Measurements from ENCODE around the gene OR10H5. TPM values are rescaled to one million over a fixed set of nuclear protein-coding genes. Genes with fewer than 3 reads are reported as not detected.
A peak's percentile ranks its signal among the peaks of the same experiment; 100 is the strongest.
"Not testable (repeated sequence)": the region's sequence is repeated elsewhere in the genome, so short reads cannot be mapped to it uniquely, and the experiment has no call there.

The OR10H5 gene
- total RNA-seq, 1 experiment from 2014 or later = not detected

DNA sequence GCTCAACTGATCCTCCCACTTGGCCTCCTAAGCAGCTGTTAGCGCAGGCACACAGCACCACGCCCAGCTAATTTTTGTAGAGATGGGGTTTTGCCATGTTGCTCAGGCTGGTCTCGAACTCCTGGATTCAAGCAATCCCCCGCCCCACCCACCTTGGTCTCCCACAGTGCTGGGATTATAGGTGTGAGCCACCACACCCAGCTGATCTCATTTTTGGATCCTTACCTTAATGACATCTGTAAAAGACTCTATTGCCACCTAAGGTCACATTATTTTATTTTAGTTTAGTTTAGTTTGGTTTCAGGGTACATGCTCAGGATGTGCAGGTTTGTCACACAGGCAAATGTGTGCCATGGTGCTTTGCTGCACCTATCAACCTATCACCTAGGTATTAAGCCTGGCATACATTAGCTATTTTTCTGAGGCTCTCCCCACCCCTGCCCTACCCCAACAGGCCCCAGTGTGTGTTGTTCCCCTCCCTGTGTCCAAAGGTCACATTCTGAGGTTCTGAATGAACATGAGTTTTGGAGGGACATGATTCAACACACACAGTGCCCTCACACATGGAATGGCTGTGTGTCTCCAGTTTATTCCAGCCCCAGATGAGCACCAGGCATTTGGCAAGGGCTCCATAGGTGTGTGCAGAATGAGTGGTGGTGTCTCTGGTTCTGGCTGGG lies 1.3 kb downstream of the OR10H5 start:
- in situ Hi-C loops (cut with HindIII; ENCODE audit: low pct_unique_long_range_greater_than_20kb, low sequenced_read_pairs) = no loop called here
- no peak for DNase-seq (ENCODE audit: low read depth, low spot score)

DNA sequence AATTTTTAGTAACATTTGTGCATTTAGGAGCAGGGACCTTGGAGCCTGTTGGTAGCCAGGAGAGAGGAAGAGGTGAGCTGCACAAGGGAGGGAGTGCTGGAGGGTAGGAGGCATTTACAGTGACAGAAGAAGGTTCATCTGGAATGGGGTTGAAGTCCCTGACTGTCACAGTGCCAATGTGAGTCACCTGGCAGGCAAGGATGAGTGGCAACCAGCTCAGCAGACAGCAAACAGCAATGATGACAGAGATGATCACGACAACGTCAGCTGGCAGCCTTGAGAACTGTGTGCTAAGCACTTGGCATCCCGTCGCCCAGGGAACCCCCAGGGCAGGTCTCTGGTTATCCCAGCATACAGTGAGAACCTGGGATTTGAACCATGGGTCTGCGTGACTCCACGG lies 2.6 kb downstream of the OR10H5 start:
- DNase-seq (ENCODE audit: low read depth, low spot score) = no peak
- in situ Hi-C loops (cut with HindIII; ENCODE audit: low pct_unique_long_range_greater_than_20kb, low sequenced_read_pairs) = no loop called here

DNA sequence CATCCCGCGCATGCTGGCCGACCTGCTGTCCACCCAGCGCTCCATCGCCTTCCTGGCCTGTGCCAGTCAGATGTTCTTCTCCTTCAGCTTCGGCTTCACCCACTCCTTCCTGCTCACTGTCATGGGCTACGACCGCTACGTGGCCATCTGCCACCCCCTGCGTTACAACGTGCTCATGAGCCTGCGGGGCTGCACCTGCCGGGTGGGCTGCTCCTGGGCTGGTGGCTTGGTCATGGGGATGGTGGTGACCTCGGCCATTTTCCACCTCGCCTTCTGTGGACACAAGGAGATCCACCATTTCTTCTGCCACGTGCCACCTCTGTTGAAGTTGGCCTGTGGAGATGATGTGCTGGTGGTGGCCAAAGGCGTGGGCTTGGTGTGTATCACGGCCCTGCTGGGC lies 6.8 kb downstream of the OR10H5 start:
- in situ Hi-C loops (cut with HindIII; ENCODE audit: low pct_unique_long_range_greater_than_20kb, low sequenced_read_pairs); DNase-seq (ENCODE audit: low read depth, low spot score): not testable (repeated sequence)

- in situ Hi-C loops (cut with HindIII; ENCODE audit: low pct_unique_long_range_greater_than_20kb, low sequenced_read_pairs) = no loop called here
Observed at GRCh38 chr19:15810335-15810734, 22.9 kb downstream of the OR10H5 start.

GRCh38 chr19:15811476-15811875 lies 24.0 kb downstream of the OR10H5 start:
- DNase-seq (ENCODE audit: low read depth, low spot score) = no peak
- in situ Hi-C loops (cut with HindIII; ENCODE audit: low pct_unique_long_range_greater_than_20kb, low sequenced_read_pairs) = no loop called here

More at GRCh38 chr19:15810335-15810734, 22.9 kb downstream of the OR10H5 start:
- DNase-seq (ENCODE audit: low read depth, low spot score) = peak; percentile 10

- in situ Hi-C loops (cut with HindIII; ENCODE audit: low pct_unique_long_range_greater_than_20kb, low sequenced_read_pairs) = no loop called here
- DNase-seq (ENCODE audit: low read depth, low spot score) = no peak
Observed at GRCh38 chr19:15812060-15812722, 24.7 kb downstream of the OR10H5 start.

GRCh38 chr19:15813916-15814315 lies 26.5 kb downstream of the OR10H5 start:
- in situ Hi-C loops (cut with HindIII; ENCODE audit: low pct_unique_long_range_greater_than_20kb, low sequenced_read_pairs) = no loop called here
- no peak for DNase-seq (ENCODE audit: low read depth, low spot score)

DNA sequence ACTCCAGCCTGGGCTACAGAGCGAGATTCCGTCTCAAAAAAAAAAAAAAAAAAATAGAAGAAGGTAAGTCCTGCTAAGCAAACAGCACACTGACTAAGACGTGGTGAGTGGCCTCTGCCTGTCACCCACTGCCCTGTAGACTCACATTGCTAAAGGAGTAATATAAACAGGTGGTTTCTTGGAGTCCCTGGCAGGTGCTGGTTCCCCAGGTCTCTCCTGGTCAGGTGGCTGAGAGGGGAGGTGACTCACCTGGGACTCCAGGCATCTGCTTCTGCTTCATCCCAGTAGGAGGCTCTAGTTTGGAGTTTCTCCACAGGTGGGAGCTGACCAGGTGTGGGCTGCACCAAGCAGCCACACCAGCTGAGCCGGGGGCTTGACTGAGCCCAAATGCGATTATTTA lies 27.8 kb downstream of the OR10H5 start, which contains the start of gene OR10H1:
Gene OR10H1, minus strand, starts transcription at position 359 of the 400 bp plus-strand sequence. CDS start 7,627 bp downstream, outside the sequence.
- DNase-seq (ENCODE audit: low read depth, low spot score) = no peak
- in situ Hi-C loops (cut with HindIII; ENCODE audit: low pct_unique_long_range_greater_than_20kb, low sequenced_read_pairs) = no loop called here

DNA sequence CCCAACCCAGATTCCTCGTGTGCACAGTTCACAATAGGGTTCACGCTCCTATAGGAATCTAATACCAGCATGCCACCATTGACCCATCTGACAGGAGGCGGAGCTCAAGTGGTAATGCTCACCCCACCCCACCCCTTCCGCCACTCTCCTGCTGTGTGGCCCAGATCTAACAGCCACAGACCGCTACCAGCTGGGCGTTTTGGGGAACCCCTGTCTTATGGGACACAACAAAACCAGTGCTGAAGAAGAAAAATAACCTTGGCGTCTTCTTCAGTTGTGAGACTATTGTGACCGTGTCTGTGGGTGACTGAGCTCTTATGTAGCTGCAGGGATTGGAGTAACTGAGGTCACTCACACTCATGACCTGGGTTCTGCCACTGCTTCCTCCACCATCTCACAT lies 33.2 kb downstream of the OR10H5 start:
- in situ Hi-C loops (cut with HindIII; ENCODE audit: low pct_unique_long_range_greater_than_20kb, low sequenced_read_pairs) = no loop called here
- DNase-seq (ENCODE audit: low read depth, low spot score) = no peak

GRCh38 chr19:15825753-15826152 lies 38.3 kb downstream of the OR10H5 start:
- no peak for DNase-seq (ENCODE audit: low read depth, low spot score)
- in situ Hi-C loops (cut with HindIII; ENCODE audit: low pct_unique_long_range_greater_than_20kb, low sequenced_read_pairs) = no loop called here

DNA sequence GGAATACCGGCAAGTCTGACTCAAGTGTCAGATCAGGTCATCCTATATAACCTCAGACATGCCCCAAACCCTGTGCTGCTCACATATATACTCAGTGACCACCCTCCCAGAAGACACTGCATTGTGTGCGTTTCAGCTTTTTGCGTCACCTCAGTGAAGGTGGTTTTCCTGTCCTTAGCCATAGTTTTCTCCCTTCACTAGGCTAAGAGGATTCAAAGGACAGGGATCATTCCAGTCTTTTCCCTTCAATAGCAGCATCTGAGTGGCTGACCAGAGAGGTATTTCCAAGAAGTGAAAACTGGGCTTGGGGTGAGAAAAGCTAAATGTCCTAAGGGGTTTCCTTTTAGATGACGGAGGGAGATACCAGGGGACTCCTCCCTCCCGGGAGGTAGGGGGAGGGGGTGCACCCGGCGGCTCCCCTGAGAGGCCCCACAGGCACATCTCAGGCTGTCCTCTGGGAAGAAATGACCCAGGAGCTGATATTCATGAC lies 40.7 kb downstream of the OR10H5 start:
- in situ Hi-C loops (cut with HindIII; ENCODE audit: low pct_unique_long_range_greater_than_20kb, low sequenced_read_pairs) = no loop called here
- no peak for DNase-seq (ENCODE audit: low read depth, low spot score)

- in situ Hi-C loops (cut with HindIII; ENCODE audit: low pct_unique_long_range_greater_than_20kb, low sequenced_read_pairs); DNase-seq (ENCODE audit: low read depth, low spot score): not testable (repeated sequence)
Observed at GRCh38 chr19:15828611-15829305, 41.3 kb downstream of the OR10H5 start.

DNA sequence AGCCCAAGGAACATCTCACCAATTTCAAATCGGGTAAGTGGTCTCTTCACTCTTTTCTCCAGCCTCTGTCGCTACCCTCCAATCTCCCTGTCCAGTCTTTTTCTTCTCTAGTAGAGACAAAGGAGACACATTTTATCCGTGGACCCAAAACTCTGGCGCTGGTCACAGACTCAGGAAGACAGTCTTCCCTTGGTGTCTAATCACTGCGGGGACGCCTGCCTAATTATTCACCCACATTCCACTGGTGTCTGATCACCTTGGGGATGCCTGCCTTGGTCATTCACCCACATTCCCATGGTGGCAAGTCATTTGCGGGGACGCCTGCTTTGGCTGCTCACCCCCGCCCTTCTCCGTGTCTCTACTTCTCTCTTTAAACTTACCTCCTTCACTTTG lies 41.8 kb downstream of the OR10H5 start:
- in situ Hi-C loops (cut with HindIII; ENCODE audit: low pct_unique_long_range_greater_than_20kb, low sequenced_read_pairs) = no loop called here

DNA sequence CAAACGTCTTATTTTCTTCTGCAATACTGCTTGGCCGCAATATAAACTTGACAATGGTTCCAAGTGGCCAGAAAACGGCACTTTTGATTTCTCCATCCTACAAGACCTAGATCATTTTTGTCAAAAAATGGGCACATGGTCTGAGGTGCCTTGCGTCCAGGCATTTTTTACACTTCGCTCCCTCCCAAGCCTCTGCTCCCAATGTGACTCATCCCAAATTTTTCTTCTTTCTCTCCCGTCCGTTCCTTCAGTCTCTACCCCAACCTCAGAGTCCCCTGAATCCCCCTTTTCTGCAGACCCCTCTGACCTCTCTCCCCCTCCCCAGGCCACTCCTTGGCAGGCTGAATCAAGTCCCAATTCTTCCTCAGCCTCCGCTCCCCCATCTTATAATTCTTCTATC lies 42.3 kb downstream of the OR10H5 start:
- DNase-seq (ENCODE audit: low read depth, low spot score) = no peak
- in situ Hi-C loops (cut with HindIII; ENCODE audit: low pct_unique_long_range_greater_than_20kb, low sequenced_read_pairs) = no loop called here

More for the DNA sequence above, 41.8 kb downstream of the OR10H5 start:
- DNase-seq (ENCODE audit: low read depth, low spot score) = no peak

DNA sequence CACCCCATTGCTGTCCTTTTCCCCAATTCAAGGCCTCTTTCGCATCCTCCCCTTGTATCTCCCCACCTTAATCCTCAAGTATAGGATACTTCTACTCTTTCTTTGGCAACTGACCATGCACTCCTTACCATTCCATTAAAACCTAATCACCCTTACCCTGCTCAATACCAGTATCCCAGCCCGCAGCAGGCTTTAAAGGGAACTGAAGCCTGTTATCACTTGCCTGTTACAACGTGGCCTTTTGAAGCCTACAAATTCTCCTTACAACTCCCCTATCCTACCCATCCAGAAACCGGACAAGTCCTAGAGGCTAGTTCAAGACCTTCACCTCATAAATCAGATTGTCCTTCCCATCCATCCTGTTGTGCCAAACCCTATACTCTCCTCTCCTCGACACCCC lies 44.2 kb downstream of the OR10H5 start:
- no peak for DNase-seq (ENCODE audit: low read depth, low spot score)
- in situ Hi-C loops (cut with HindIII; ENCODE audit: low pct_unique_long_range_greater_than_20kb, low sequenced_read_pairs) = no loop called here

DNA sequence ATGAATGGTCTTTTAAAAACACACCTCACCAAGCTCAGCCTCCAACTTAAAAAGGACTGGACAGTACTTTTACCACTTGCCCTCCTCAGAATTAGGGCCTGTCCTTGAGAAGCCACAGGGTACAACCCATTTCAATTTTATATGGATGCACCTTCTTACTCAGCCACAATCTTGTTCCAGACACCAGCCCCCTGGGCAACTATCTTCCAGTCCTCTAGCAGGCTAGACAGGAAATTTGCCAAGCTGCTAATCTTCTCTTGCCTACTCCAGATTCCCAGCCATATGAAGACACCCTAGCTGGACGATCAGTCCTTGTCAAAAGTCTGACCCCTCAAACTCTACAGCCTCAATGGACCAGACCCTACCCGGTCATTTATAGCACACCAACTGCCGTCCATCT lies 46.8 kb downstream of the OR10H5 start:
- in situ Hi-C loops (cut with HindIII; ENCODE audit: low pct_unique_long_range_greater_than_20kb, low sequenced_read_pairs) = not testable (repeated sequence)

GRCh38 chr19:15835565-15836329 lies 48.3 kb downstream of the OR10H5 start:
- in situ Hi-C loops (cut with HindIII; ENCODE audit: low pct_unique_long_range_greater_than_20kb, low sequenced_read_pairs); DNase-seq (ENCODE audit: low read depth, low spot score): not testable (repeated sequence)

More for the DNA sequence above, 46.8 kb downstream of the OR10H5 start:
- DNase-seq (ENCODE audit: low read depth, low spot score) = not testable (repeated sequence)

All from SK-MEL-5 (cell line).